NCI-H748 (cell line): ENCODE data around the gene GRIN2D.
"Not testable (repeated sequence)": the region's sequence is repeated elsewhere in the genome, so short reads cannot be mapped to it uniquely, and the experiment has no call there.

Source experiments
- DNase-seq: peaks from one replicate; lab custom pipeline; 2025; ENCODE audit not compliant: unreplicated experiment; lab: John Stamatoyannopoulos, UW

Gene GRIN2D

DNA sequence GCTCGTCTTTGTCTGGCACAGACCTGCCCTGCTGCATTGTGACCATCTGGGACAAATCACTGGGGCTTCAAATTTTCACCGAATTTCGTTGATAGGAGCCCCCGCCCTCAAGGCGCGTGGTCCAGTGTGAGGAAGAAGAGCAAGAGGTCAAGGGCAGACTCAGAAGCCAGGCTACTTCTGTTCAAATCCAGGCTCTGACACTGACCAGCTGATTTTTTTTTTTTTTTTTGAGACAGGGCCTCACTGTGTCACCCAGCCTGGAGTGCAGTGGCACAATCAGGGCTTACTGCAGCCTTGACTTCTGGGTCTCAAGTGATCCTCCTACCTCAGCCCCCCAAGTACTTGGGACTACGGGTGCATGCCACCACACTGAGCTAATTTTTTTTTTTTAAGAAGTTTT, 22.1 kb upstream of the GRIN2D start:
- DNase-seq, result no peak

DNA sequence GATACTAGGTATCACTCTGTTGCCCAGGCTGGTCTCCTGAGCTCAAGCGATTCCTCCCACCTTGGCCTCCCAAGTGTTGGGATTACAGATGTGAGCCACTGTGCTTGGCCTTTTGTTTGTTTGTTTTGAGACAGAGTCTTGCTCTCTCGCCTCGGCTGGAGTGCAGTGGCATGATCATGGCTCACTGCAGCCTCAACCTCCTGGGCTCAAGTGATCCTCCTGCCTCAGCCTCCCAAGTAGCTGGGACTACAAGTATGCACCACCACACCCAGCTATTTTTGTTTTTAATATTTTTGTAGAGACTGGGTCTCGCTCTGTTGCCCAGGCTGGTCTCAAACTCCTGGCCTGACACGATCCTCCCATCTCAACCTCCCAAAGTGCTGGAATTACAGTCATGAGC, 21.7 kb upstream of the GRIN2D start:
- not testable (repeated sequence) for DNase-seq

- DNase-seq, result peak; percentile 69
Observed at GRCh38 chr19:48372904-48373303, 20.6 kb upstream of the GRIN2D start.

- DNase-seq, result no peak
Observed at GRCh38 chr19:48373567-48373966, 19.9 kb upstream of the GRIN2D start.

DNA sequence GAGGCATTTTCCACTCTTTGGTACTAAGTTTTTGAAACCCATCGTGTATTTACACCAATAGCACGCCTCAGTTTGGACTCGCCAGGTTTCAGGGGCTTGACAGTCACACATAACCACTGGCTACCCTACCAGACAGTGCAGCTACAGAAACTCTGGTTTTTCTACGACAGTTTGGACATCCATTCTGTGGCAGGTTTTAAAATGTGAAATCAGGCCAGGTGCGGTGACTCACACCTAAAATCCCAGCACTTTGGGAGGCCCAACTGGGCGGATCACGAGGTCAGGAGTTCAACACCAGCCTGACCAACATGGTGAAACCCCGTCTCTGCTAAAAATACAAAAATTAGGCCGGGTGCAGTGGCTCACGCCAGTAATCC, 15.3 kb upstream of the GRIN2D start:
- DNase-seq, result no peak

- DNase-seq, result no peak
Observed at GRCh38 chr19:48379058-48379457, 14.4 kb upstream of the GRIN2D start.

- DNase-seq, result no peak
Observed at GRCh38 chr19:48381178-48381950, 12.1 kb upstream of the GRIN2D start.

DNA sequence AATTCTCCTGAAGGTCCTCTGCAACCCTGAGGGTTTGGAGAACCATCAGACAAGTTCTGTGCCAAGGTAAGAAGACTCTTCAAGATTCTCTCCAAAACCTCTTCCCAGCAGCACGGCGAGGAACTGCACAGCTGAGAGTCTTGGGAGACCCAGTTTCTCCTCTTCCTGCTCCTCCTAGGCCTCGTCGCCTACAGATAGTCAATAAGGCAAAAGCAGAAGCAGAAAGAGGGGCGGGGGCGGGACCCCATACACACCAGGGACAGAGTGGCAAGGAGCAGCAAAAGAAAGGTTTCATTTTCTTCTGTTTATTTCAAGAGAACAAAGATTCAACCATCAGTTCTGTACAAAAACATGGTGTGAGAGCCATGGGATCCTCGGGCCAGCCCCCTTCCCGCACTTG, 11.2 kb upstream of the GRIN2D start:
- DNase-seq, result no peak

GRCh38 chr19:48385461-48386087, 7.9 kb upstream of the GRIN2D start:
- no peak for DNase-seq

GRCh38 chr19:48386981-48387380, 6.5 kb upstream of the GRIN2D start:
- DNase-seq, result no peak

DNA sequence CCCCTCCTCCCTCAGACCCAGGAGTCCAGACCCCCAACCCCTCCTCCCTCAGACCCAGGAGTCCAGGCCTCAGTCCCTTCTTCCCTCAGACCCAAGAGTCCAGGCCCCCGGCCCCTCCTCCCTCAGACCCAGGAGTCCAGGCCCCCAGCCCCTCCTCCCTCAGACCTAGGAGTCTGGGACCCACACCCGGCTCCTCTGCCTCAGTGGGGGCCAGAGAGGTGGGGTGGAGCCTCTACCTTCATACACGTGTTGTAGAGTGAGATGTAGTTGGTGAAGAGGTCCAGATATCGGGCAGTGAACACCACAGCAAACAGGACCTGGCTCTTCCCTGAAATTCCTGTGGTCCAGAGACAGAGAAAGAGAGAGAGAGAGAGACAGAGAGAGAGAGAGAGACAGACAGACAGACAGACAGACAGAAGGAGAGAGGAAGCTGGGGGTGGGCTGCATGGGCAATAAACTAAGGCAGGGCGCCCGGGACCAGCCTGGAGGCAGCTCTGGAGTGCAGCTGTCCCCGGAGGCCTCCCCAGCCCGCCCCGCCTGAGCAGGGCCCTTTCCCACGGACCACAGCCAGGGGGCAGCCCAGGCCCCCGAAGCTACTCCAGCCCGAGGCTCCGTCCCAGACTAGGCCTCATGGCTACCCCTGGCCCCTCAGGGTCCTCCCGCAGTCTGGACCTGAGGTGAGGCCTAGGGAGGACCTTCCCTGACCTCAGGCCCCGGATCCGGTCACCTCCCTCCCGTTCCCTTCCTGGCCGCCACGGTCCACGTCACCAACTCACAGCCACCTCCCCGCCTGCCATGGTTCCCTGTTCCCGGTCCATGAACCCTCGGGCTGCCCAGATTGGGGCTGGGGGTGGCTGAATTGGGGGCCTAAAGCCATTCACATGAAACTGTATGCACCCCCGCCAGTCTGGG, 3.0 kb upstream of the GRIN2D start:
- peak; percentile 70 for DNase-seq

DNA sequence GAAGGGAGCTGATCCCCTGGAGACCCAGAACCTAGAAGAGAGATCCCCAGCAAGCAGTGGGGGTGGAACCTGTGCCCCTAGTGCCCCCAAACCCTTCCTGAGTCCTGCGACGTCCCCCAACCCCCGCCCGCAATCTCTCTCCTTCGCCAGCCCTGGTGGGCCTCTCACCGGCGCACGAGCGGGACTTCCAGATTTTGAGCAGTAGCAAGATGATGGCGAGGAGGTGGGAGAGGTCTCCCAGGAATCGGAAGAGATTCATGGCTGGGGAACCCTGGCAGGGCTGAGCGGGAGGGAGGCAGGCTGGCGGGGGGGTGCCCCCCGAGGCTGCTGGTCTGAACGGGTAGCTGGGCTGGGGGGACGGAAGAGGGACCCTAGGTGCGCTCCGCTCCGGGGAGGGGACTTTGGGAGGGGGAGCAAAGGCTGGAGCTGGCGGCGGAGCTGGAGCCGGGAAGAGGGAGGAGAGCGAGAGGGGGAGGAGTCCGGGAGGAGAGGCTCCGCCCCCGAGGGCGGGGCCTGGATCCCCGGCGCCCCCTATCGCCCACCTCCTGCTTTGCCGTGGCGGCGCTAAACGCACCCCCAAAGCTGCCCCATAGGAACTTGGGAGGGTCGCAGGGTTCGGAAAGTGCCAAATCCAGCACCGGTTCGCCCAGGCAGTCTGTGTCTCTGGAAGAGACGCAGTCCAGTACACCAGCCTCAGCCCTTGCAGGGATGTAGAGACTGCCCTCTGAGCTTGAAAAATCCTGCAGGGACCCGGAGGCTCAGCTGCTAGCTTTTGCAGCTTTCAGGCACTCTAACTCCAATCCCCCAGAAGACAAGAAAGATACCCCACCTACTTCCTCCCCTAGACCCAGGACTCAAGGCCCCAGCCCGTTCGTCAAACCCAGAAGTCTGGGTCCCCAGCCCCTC, 2.1 kb upstream of the GRIN2D start, which contains the start of gene KDELR1:
TSS of gene KDELR1 (minus strand) at position 452 of the 906 bp plus-strand sequence. CDS start at position 259, 193 bp downstream.
- peak; percentile 71 for DNase-seq

- not testable (repeated sequence) for DNase-seq
Observed at GRCh38 chr19:48392006-48392344, 1.5 kb upstream of the GRIN2D start.

GRCh38 chr19:48392860-48393558, 459 bp upstream of the GRIN2D start:
- no peak for DNase-seq

GRCh38 chr19:48394331-48395169, 1.1 kb downstream of the GRIN2D start:
- peak; percentile 30 for DNase-seq

- no peak for DNase-seq
Observed at GRCh38 chr19:48395170-48395455, 1.6 kb downstream of the GRIN2D start.

DNA sequence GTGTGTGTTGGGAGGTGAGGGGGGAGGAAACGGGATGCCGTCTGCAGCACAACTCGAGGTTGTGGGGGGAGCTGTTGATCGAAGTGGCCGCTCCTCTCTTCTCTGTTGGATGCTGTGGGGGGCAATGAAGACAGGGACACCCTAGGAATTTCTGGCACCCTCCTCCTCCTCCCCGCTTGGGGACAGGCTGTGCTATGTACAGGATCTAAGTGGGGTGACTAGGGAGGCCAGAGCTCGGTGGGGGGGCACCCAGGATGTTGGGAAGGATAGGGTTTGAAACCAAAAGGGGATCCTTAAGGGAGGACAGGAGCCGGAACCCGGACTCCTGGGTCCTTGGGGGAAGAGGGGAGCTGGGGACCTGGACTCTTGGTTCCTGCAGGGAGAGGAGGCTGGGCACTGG, 2.0 kb downstream of the GRIN2D start:
- DNase-seq, result no peak

DNA sequence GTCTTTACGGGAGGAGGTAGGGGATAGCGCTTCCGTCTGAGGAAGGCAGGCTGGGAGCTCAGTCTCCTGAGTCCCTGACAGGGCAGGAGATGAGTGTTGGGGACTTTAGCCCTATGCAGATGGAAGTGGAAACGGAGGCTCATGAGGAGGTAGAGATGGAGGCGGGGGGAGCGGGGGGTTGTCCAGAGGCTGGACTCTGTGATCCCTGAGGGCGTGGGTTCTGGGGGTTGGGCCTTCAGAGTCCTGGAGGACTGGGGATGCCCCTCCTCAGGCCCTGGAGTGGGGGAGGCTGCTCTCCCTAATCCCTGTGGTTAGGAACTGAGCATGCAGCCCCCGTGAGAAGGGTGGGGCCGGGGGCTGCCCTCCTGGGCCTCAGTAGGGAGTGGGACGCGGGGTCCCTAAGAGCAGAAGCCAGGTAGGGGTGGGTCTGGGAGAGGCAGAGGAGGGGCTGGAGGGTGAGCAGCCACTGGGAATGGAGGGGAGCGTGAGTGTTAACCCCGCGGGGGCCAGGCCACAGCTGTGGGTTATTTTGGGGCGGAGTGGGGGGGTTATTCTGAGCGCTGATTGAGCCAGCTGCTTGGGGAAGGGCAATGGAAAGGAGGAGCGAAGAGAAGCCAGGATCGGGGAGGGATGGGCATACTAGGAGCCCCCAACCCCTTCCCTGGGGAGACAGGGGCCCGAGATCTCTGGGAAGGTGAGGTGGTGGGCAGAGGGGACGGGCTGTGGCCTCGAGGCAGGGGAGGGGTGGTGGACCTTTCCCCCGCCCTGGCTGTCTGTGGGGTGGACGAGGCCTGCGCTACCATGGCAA, 2.8 kb downstream of the GRIN2D start:
- DNase-seq, result no peak

- DNase-seq, result peak; percentile 29
Observed at GRCh38 chr19:48396824-48397176, 3.3 kb downstream of the GRIN2D start.
